GM18873 (cell line): ENCODE measurements around the gene PINLYP.
"Not testable (repeated sequence)": the region's sequence is repeated elsewhere in the genome, so short reads cannot be mapped to it uniquely, and the experiment has no call there.

Experiments
- ATAC-seq: cut with Tn5 transposase; IDR thresholded peaks from one replicate; pipeline ENCODE4 v1.9.1; 2021; ENCODE audit warnings: mild to moderate bottlenecking, moderate library complexity, moderate number of reproducible peaks; ENCODE audit not compliant: unreplicated experiment, low FRiP score

The PINLYP gene

GRCh38 chr19:43547926-43548325 lies 27.7 kb upstream of the PINLYP start:
- not testable (repeated sequence) for ATAC-seq

GRCh38 chr19:43548706-43549105 lies 26.9 kb upstream of the PINLYP start:
- no peak for ATAC-seq

GRCh38 chr19:43551399-43552197 lies 24.0 kb upstream of the PINLYP start:
- no peak for ATAC-seq

- no peak for ATAC-seq
These were observed 23.5 kb upstream of the PINLYP start for GRCh38 chr19:43552198-43552450.

GRCh38 chr19:43552616-43553015 lies 23.0 kb upstream of the PINLYP start:
- no peak for ATAC-seq

GRCh38 chr19:43553656-43554055 lies 21.9 kb upstream of the PINLYP start:
- no peak for ATAC-seq

- ATAC-seq: no peak
These were observed 21.2 kb upstream of the PINLYP start for GRCh38 chr19:43554317-43554895.

- ATAC-seq: no peak
These were observed 20.3 kb upstream of the PINLYP start for GRCh38 chr19:43555185-43555770.

- no peak for ATAC-seq
These were observed 14.9 kb upstream of the PINLYP start for GRCh38 chr19:43560687-43561086.

GRCh38 chr19:43561139-43561970 lies 14.2 kb upstream of the PINLYP start:
- ATAC-seq: no peak

- no peak for ATAC-seq
These were observed 13.3 kb upstream of the PINLYP start for GRCh38 chr19:43562226-43562697.

GRCh38 chr19:43562698-43563241 lies 12.8 kb upstream of the PINLYP start:
- ATAC-seq: peak; percentile 66

GRCh38 chr19:43563816-43564457 lies 11.7 kb upstream of the PINLYP start:
- ATAC-seq: no peak

GRCh38 chr19:43564800-43565199 lies 10.8 kb upstream of the PINLYP start:
- no peak for ATAC-seq

GRCh38 chr19:43569657-43570056 lies 5.9 kb upstream of the PINLYP start:
- ATAC-seq: no peak

- no peak for ATAC-seq
These were observed 5.3 kb upstream of the PINLYP start for GRCh38 chr19:43570174-43570791.

- ATAC-seq: no peak
These were observed 3.4 kb upstream of the PINLYP start for GRCh38 chr19:43572171-43572588.

- no peak for ATAC-seq
These were observed 1.0 kb upstream of the PINLYP start for GRCh38 chr19:43574424-43575155.
